Measurements from ENCODE around the gene HOXB6.

- TF ChIP-seq POLR2AphosphoS5 (IDR thresholded peaks at IDR 0.05) (no peak), POLR2A (IDR thresholded peaks at IDR 0.05) (no peak)
These were observed 16.9 kb upstream of the HOXB6 start for GRCh38 chr17:48621410-48622392.

All from upper lobe of left lung (tissue), 4 donors.